Lung (tissue), 12 donors: ENCODE data around the gene SPSB4. TPM values are rescaled to one million over a fixed set of nuclear protein-coding genes. Genes with fewer than 3 reads are reported as not detected.

Source experiments
- ATAC-seq: fragments of 200-7000 bp; cut with Tn5 transposase; one replicate; pipeline ENCODE4 v1.9.1; 2020; ENCODE audit warnings: moderate number of reproducible peaks; ENCODE audit not compliant: insufficient read depth, low FRiP score
- DNase-seq, 3 donors: peaks; one replicate each; pipeline ENCODE4 v3.0.0-alpha.2; 2013 to 2017
- H3K27ac ChIP-seq, 2 donors: one replicate each; pipeline ENCODE4 v1.5.1; 2013; ENCODE audit warnings: mild to moderate bottlenecking in 2 of 2, moderate library complexity in 2 of 2, control low read depth in 1 of 2, inconsistent platforms in 1 of 2, low read depth in 1 of 2, low read length in 1 of 2
- H3K27me3 ChIP-seq, 3 donors: one replicate each; pipeline ENCODE4 v1.5.1; 2013; ENCODE audit warnings: low read length in 2 of 3; ENCODE audit not compliant: control insufficient read depth in 3 of 3, insufficient read depth in 3 of 3
- H3K36me3 ChIP-seq, 4 donors: one replicate each; pipeline ENCODE4 v1.5.1; 2013; ENCODE audit warnings: low read length in 4 of 4, mild to moderate bottlenecking in 1 of 4, moderate library complexity in 1 of 4; ENCODE audit not compliant: control insufficient read depth in 4 of 4, insufficient read depth in 4 of 4
- H3K4me1 ChIP-seq, 5 donors: one replicate each; pipeline ENCODE4 v1.5.1; 2013; ENCODE audit warnings: low read length in 5 of 5, mild to moderate bottlenecking in 2 of 5, moderate library complexity in 1 of 5; ENCODE audit not compliant: control insufficient read depth in 5 of 5, insufficient read depth in 5 of 5
- H3K4me3 ChIP-seq: one replicate; pipeline ENCODE4 v1.5.1; 2013; ENCODE audit warnings: mild to moderate bottlenecking, control low read depth, moderate library complexity
- H3K9ac ChIP-seq, 2 donors: one replicate each; pipeline ENCODE4 v1.5.1; 2013; ENCODE audit warnings: low read length in 2 of 2, control low read depth in 1 of 2; ENCODE audit not compliant: insufficient read depth in 1 of 2
- H3K9me3 ChIP-seq, 4 donors: one replicate each; pipeline ENCODE4 v1.5.1; 2013; ENCODE audit warnings: low read length in 3 of 4, mild to moderate bottlenecking in 1 of 4, moderate library complexity in 1 of 4; ENCODE audit not compliant: control insufficient read depth in 4 of 4, insufficient read depth in 3 of 4
- WGBS, 2 donors: extraction: QIAGEN DNeasy Blood & Tissue Kit; methylation state at CpG; one replicate each; pipeline ENCODE4 v1.1.7; 2013; 5-methylcytosine and 5-hydroxymethylcytosine counted together
- polyA plus RNA-seq, 2 donors: library from polyadenylated mRNA; stranded (reverse); fragments of 200-250 nt; gene quantifications; one replicate each; pipeline ENCODE4 v1.2.1, GENCODE V29; 2013
- total RNA-seq, 2 donors: library from RNA; depleted of rRNA in 1 of 2; stranded (reverse); fragments of >200 nt in 1 of 2; gene quantifications; one replicate each; pipeline ENCODE4 v1.2.1, GENCODE V29; 2014 to 2021
- TF ChIP-seq, protein P1 (sequence below): IDR thresholded peaks from 2 replicates; pipeline ENCODE4 v1.5.1; 2012; ENCODE audit warnings: mild to moderate bottlenecking; ENCODE audit errors: control extremely low read depth, extremely low read depth
- donor health status: control.
- donor health status: control.
- donor health status: Bipolar disorder and iron deficiency.
- donor health status: healthy.
- donor health status: DM: yes; HTN: yes; CAD: no.

Gene SPSB4
- total and polyA plus RNA-seq, 4 donors = 0.25 to 4.4 (median 1.5) TPM

DNA sequence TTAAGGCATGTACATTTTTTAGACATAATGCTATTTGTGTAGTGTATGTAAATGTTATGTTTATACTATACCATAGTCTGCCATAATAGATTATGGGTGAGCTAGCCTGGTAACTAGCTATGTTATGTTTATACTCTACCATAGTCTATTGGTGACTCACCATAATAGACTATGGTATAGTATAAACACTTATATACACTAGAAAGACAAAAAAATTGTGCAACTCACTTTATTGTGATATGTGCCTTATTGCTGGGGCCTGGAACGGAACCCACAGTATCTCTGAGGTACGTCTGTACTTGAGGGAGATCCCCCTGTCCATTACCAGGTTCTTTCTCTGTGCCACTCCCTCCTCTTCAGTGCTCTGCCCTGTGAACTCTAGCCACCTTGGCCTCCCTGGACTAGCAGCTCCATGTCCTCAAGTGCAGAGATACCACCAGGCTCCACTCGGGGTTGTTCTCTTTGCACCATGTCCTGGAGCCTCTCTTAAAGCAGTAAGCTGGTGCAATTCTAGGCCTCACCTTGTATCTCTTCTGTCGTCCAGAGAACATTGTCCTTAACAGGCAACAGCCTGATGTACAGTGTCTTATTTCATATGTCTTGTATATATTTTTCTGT, 119.6 kb downstream of the SPSB4 start:
- no peak for DNase-seq
- 90 to 92% methylated on average over 4 of the region's 4 CpGs for WGBS, 2 donors

DNA sequence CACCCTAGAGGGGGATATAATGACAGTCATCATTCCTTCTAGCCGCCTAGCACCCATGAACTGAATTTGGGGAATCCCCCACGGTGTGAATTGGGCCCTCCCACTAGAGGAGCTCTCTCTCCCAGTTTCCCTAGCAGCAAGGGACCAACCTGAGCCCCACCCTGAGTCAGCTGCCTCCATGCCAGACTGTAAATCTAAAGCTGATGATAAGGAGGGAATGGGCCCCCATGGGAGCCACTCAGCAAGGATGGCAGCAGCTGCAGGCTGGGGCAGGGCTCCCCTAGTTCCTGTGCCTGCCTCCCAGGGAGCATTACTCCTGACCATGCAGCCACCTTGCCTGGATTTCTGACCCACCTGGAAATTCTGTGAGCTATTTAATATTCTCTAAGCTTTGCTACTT, 123.5 kb downstream of the SPSB4 start:
- WGBS, 2 donors = 60 to 76% methylated on average over 2 of the region's 2 CpGs

More for the DNA sequence above, 119.6 kb downstream of the SPSB4 start:
- Histone ChIP-seq H3K9me3 (peaks cover 0 to 3% (median under 1%) of the 10 kb centered on the region in 4 donors), H3K4me3 (no peak overlapping the region), H3K27ac (no peak overlapping the region), H3K4me1 (no peaks in the 10 kb centered on the region), H3K9ac (no peak overlapping the region), H3K27me3 (no peaks in the 10 kb centered on the region), H3K36me3 (no peaks in the 10 kb centered on the region)
- no peak for ATAC-seq
- TF ChIP-seq, protein P1, sequence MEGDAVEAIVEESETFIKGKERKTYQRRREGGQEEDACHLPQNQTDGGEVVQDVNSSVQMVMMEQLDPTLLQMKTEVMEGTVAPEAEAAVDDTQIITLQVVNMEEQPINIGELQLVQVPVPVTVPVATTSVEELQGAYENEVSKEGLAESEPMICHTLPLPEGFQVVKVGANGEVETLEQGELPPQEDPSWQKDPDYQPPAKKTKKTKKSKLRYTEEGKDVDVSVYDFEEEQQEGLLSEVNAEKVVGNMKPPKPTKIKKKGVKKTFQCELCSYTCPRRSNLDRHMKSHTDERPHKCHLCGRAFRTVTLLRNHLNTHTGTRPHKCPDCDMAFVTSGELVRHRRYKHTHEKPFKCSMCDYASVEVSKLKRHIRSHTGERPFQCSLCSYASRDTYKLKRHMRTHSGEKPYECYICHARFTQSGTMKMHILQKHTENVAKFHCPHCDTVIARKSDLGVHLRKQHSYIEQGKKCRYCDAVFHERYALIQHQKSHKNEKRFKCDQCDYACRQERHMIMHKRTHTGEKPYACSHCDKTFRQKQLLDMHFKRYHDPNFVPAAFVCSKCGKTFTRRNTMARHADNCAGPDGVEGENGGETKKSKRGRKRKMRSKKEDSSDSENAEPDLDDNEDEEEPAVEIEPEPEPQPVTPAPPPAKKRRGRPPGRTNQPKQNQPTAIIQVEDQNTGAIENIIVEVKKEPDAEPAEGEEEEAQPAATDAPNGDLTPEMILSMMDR = no peak

DNA sequence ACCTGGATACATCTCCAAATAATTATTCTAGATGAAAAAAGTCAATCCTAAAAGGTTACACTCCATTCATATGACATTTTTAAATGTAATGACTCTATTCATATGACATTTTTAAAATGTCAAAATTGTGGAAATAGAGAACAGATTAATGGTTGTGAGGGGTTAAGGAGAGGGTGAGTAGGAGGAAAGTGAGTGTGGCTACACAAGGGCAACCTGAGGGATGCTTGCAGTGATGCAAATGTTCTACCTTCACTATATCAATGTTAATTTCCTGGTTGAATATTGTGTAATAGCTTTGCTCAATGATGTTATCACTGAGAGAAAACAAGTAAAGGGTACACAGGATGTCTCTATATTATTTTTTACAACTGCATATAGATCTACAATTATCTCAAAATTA, 125.6 kb downstream of the SPSB4 start:
- peaks cover 0 to 8% (median 0%) of the 10 kb centered on the region in 4 donors for H3K9me3 ChIP-seq
- no peak overlapping the region for H3K27ac ChIP-seq
- DNase-seq (no peak), ATAC-seq (no peak)
- no peaks in the 10 kb centered on the region for H3K36me3 ChIP-seq
- H3K9ac ChIP-seq = no peak overlapping the region
- H3K4me3 ChIP-seq = no peak overlapping the region
- H3K4me1 ChIP-seq = no peaks in the 10 kb centered on the region
- TF ChIP-seq, protein P1 = no peak
- no peaks in the 10 kb centered on the region for H3K27me3 ChIP-seq

More for the DNA sequence above, 123.5 kb downstream of the SPSB4 start:
- H3K27ac ChIP-seq = no peak overlapping the region
- TF ChIP-seq, protein P1 = no peak
- H3K9ac ChIP-seq = no peak overlapping the region
- no peaks in the 10 kb centered on the region for H3K27me3 ChIP-seq
- no peak overlapping the region for H3K4me3 ChIP-seq
- ATAC-seq (no peak), DNase-seq (no peak)
- no peaks in the 10 kb centered on the region for H3K36me3 ChIP-seq
- peaks cover 0 to 1% (median 0%) of the 10 kb centered on the region in 4 donors for H3K9me3 ChIP-seq
- H3K4me1 ChIP-seq = no peaks in the 10 kb centered on the region

DNA sequence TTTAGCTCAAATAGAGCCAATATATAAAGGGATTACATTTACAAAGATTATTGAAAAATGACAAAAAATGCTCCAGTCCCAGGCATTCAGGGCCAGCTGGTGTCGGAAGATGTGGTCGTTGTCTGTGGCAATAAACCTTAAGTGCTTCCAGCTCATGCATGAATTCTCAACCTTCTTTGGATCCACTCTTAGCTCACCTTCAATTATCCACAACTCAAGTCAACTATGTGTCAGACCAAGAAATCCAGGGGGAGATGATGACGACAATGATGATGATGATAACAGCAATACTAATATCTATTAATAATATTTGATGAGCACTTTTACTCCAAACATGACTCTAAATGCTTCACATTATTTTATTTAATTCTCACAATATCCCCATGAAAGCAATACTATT, 126.9 kb downstream of the SPSB4 start:
- H3K27ac ChIP-seq = no peak overlapping the region
- TF ChIP-seq, protein P1 = no peak
- H3K4me3 ChIP-seq = no peak overlapping the region
- DNase-seq (no peak), ATAC-seq (no peak)
- H3K9me3 ChIP-seq = peaks cover 0 to 11% (median 0%) of the 10 kb centered on the region in 4 donors
- 83 to 89% methylated on average over 3 of the region's 3 CpGs for WGBS, 2 donors
- no peaks in the 10 kb centered on the region for H3K36me3 ChIP-seq
- no peak overlapping the region for H3K9ac ChIP-seq
- H3K27me3 ChIP-seq = no peaks in the 10 kb centered on the region
- no peaks in the 10 kb centered on the region for H3K4me1 ChIP-seq
